Renal cortex interstitium (tissue), 11 donors: Measurements from ENCODE around the gene ZNF747. TPM values are rescaled to one million over a fixed set of nuclear protein-coding genes. Genes with fewer than 3 reads are reported as not detected.
"Not testable (repeated sequence)": the region's sequence is repeated elsewhere in the genome, so short reads cannot be mapped to it uniquely, and the experiment has no call there.

Experiments used
- DNase-seq, 11 donors: peaks; one replicate each; pipeline ENCODE4 v3.0.0-alpha.2; 2013; ENCODE audit warnings: low read depth in 9 of 11, low spot score in 4 of 11; ENCODE audit errors: extremely low read depth in 1 of 11
- polyA plus RNA-seq, 3 donors: library from polyadenylated mRNA; unstranded; fragments of 120-200 nt; gene quantifications; one replicate each; pipeline ENCODE4 v1.2.1, GENCODE V29; 2013; ENCODE audit not compliant: insufficient read length in 3 of 3

The ZNF747 gene
- polyA plus RNA-seq, 3 donors, result 9.6 to 10.5 (median 10.1) TPM

GRCh38 chr16:30539986-30540526 is 5.4 kb upstream of the ZNF747 start:
- not testable (repeated sequence) for DNase-seq

GRCh38 chr16:30539000-30539964 is 4.6 kb upstream of the ZNF747 start:
- no peak for DNase-seq

GRCh38 chr16:30536391-30537024 is 1.9 kb upstream of the ZNF747 start:
- not testable (repeated sequence) for DNase-seq

GRCh38 chr16:30535777-30536190 is 1.1 kb upstream of the ZNF747 start:
- DNase-seq, result peak in 6 of 11 donors; percentile 49 to 69 (median 61)

- DNase-seq, result no peak
These were observed 583 bp upstream of the ZNF747 start for GRCh38 chr16:30535106-30535776.

GRCh38 chr16:30533748-30534367 is 800 bp downstream of the ZNF747 start:
- no peak for DNase-seq

GRCh38 chr16:30533146-30533522 is 1.5 kb downstream of the ZNF747 start:
- no peak for DNase-seq

- no peak for DNase-seq
These were observed 2.1 kb downstream of the ZNF747 start for GRCh38 chr16:30532285-30533145.

GRCh38 chr16:30530163-30531037 is 4.3 kb downstream of the ZNF747 start:
- DNase-seq, result no peak

GRCh38 chr16:30528799-30529457 is 5.7 kb downstream of the ZNF747 start:
- DNase-seq, result no peak

- no peak for DNase-seq
These were observed 7.0 kb downstream of the ZNF747 start for GRCh38 chr16:30527635-30528178.

- DNase-seq, result peak; percentile 93 to 99 (median 98)
These were observed 7.6 kb downstream of the ZNF747 start for GRCh38 chr16:30526823-30527634.

GRCh38 chr16:30526137-30526822 is 8.4 kb downstream of the ZNF747 start, which contains the start of gene ZNF768:
TSS of gene ZNF768 (minus strand) at chr16:30526566. CDS start at chr16:30526413, 153 bp downstream.
- DNase-seq, result peak in 1 of 11 donors; percentile 19

GRCh38 chr16:30525844-30526136 is 8.9 kb downstream of the ZNF747 start:
- no peak for DNase-seq
